Measurements from ENCODE around the gene ABCA9. TPM values are rescaled to one million over a fixed set of nuclear protein-coding genes. Genes with fewer than 3 reads are reported as not detected.

Gene ABCA9
- total and polyA plus RNA-seq, 9 of the 15 experiments (the other 6 are each of a cell fraction or from before 2014, with no cell fraction given), result 0.04 TPM; not detected in 8

- peak; percentile 84 for TF ChIP-seq MGA (IDR thresholded peaks at IDR 0.05)
- TF ChIP-seq TRIM28 (IDR thresholded peaks at IDR 0.05), result peak; percentile 67; the same call in 1 of the 2 replicates
- TF ChIP-seq ETV5 (CRISPR knock-in tag; IDR thresholded peaks at IDR 0.05; ENCODE audit: low read depth), result 0 out of 2 replicates have a peak, but pooled peaks have one; percentile 53
- no peak for TF ChIP-seq CAMTA2 (CRISPR knock-in tag; conservative IDR thresholded peaks at IDR 0.05)
- peak; percentile 94 for TF ChIP-seq RNF2 (IDR thresholded peaks at IDR 0.05)
- peak in 1 of 2 experiments; percentile 74; a peak in 3 of 4 replicates for TF ChIP-seq NONO (IDR thresholded peaks at IDR 0.05; ENCODE audit: low read depth in 2 of 2, low read length in 1 of 2)
- TF ChIP-seq NELFE (IDR thresholded peaks at IDR 0.05; ENCODE audit: insufficient read depth, insufficient read length), result no peak
- TF ChIP-seq STAT5A (IDR thresholded peaks at IDR 0.05; ENCODE audit: borderline replicate concordance, low read length), result peak; percentile 90
- 0 out of 2 replicates have a peak, but pooled peaks have one; percentile 34 for TF ChIP-seq SUPT5H (IDR thresholded peaks at IDR 0.05)
- no peak for TF ChIP-seq SNRNP70 (optimal IDR thresholded peaks at IDR 0.05; ENCODE audit: low read depth, low read length)
- TF ChIP-seq ZMIZ1 (IDR thresholded peaks at IDR 0.05; ENCODE audit: low read depth in 2 of 2, low read length in 2 of 2), result peak in 1 of 2 experiments; percentile 85; a peak in 1 of 4 replicates
- TF ChIP-seq FOSL1 (tag; conservative IDR thresholded peaks at IDR 0.05), result peak; percentile 44; the same call in 1 of the 2 replicates
- peak; percentile 56 for TF ChIP-seq POLR2B (IDR thresholded peaks at IDR 0.05; ENCODE audit: low read depth, partially characterized antibody)
- TF ChIP-seq HDAC2 (IDR thresholded peaks at IDR 0.05), result peak; percentile 87; the same call in 1 of the 2 replicates
Observed at GRCh38 chr17:69093279-69093789, 32.6 kb upstream of the ABCA9 start (continued).
